Measurements from ENCODE around the gene SCLY.
"Not testable (repeated sequence)": the region's sequence is repeated elsewhere in the genome, so short reads cannot be mapped to it uniquely, and the experiment has no call there.

The SCLY gene

GRCh38 chr2:238042090-238042489, 18.7 kb upstream of the SCLY start:
- H3K27ac ChIP-seq: no peak overlapping the region
- no peak for TF ChIP-seq CTCF (conservative IDR thresholded peaks at IDR 0.05)

GRCh38 chr2:238042849-238043584, 17.8 kb upstream of the SCLY start:
- no peak overlapping the region for H3K27ac ChIP-seq
- TF ChIP-seq CTCF (conservative IDR thresholded peaks at IDR 0.05): no peak

GRCh38 chr2:238043851-238044250, 16.9 kb upstream of the SCLY start:
- no peak for TF ChIP-seq CTCF (conservative IDR thresholded peaks at IDR 0.05)
- no peak overlapping the region for H3K27ac ChIP-seq

- H3K27ac ChIP-seq: no peak overlapping the region
- TF ChIP-seq CTCF (conservative IDR thresholded peaks at IDR 0.05): no peak
Measured at GRCh38 chr2:238045575-238045974, 15.2 kb upstream of the SCLY start.

- no peak overlapping the region for H3K27ac ChIP-seq
- no peak for TF ChIP-seq CTCF (conservative IDR thresholded peaks at IDR 0.05)
Measured at GRCh38 chr2:238046725-238047270, 14.0 kb upstream of the SCLY start.

GRCh38 chr2:238053191-238053776, 7.5 kb upstream of the SCLY start:
- no peak overlapping the region for H3K27ac ChIP-seq
- no peak for TF ChIP-seq CTCF (conservative IDR thresholded peaks at IDR 0.05)

GRCh38 chr2:238055841-238056240, 5.0 kb upstream of the SCLY start:
- H3K27ac ChIP-seq: no peak overlapping the region
- TF ChIP-seq CTCF (conservative IDR thresholded peaks at IDR 0.05): no peak

GRCh38 chr2:238057696-238058575, 2.9 kb upstream of the SCLY start:
- H3K27ac ChIP-seq: not testable (repeated sequence)
